Measurements from ENCODE around the gene ZFAND2B. TPM values are rescaled to one million over a fixed set of nuclear protein-coding genes. Genes with fewer than 3 reads are reported as not detected.

ZFAND2B gene
- total RNA-seq, 1 experiment from 2014 or later = 47.5 TPM

GRCh38 chr2:219223831-219224610 is 17.4 kb downstream of the ZFAND2B start:
- Histone ChIP-seq H3K4me2 (ENCODE audit: low read length) (no peak overlapping the region), H3K79me2 (ENCODE audit: low read length) (peaks cover 20% of the 10 kb centered on the region), H2AFZ (ENCODE audit: low read length) (no peak overlapping the region), H3K9ac (ENCODE audit: low read length) (no peak overlapping the region), H3K4me3 (ENCODE audit: low read length) (no peak overlapping the region), H3F3A (ENCODE audit: low read length, unreplicated experiment) (no peaks in the 10 kb centered on the region), H3K36me3 (ENCODE audit: low read depth, low read length) (peaks cover 15% of the 10 kb centered on the region), H4K20me1 (ENCODE audit: low read length) (no peaks in the 10 kb centered on the region), H3K4me1 (ENCODE audit: insufficient read depth, low read length) (peaks cover 16% of the 10 kb centered on the region), H3K9me2 (replicated peaks; ENCODE audit: low read length) (no peaks in the 10 kb centered on the region), H3K27ac (ENCODE audit: low read length) (no peak overlapping the region), H3K9me3 (ENCODE audit: low read length) (no peaks in the 10 kb centered on the region), H3K27me3 (ENCODE audit: low read length) (no peaks in the 10 kb centered on the region)
- ATAC-seq (no peak), DNase-seq (no peak)
- ChIA-PET POLR2A (ENCODE audit: unreplicated experiment) (no interaction called here), CTCF (no interaction called here)
- TF ChIP-seq CTCF (conservative IDR thresholded peaks at IDR 0.05; ENCODE audit: low read depth, low read length) = no peak
- TF ChIP-seq EZH2phosphoT487 (IDR thresholded peaks at IDR 0.05; ENCODE audit: borderline replicate concordance, low read length) = no peak
- no peak for TF ChIP-seq EZH2 (IDR thresholded peaks at IDR 0.05; ENCODE audit: low read length, unreplicated experiment)
- BruUV-seq (replicated peaks) = no TSS peak
- intact Hi-C loops (cut with micrococcal nuclease) = no loop called here

GRCh38 chr2:219225350-219225749 is 18.8 kb downstream of the ZFAND2B start:
- Histone ChIP-seq H3K27ac (ENCODE audit: low read length) (no peak overlapping the region), H4K20me1 (ENCODE audit: low read length) (no peaks in the 10 kb centered on the region), H3K36me3 (ENCODE audit: low read depth, low read length) (peaks cover 14% of the 10 kb centered on the region), H3K79me2 (ENCODE audit: low read length) (peaks cover 26% of the 10 kb centered on the region), H3F3A (ENCODE audit: low read length, unreplicated experiment) (no peaks in the 10 kb centered on the region), H3K27me3 (ENCODE audit: low read length) (no peaks in the 10 kb centered on the region), H3K4me3 (ENCODE audit: low read length) (no peak overlapping the region), H3K9ac (ENCODE audit: low read length) (no peak overlapping the region), H3K9me3 (ENCODE audit: low read length) (no peaks in the 10 kb centered on the region), H3K4me2 (ENCODE audit: low read length) (no peak overlapping the region), H2AFZ (ENCODE audit: low read length) (no peak overlapping the region), H3K4me1 (ENCODE audit: insufficient read depth, low read length) (peaks cover 12% of the 10 kb centered on the region), H3K9me2 (replicated peaks; ENCODE audit: low read length) (no peaks in the 10 kb centered on the region)
- CTCF ChIA-PET = no interaction called here
- POLR2A ChIA-PET (ENCODE audit: unreplicated experiment) = no interaction called here
- ATAC-seq = no peak
- no peak for TF ChIP-seq EZH2phosphoT487 (IDR thresholded peaks at IDR 0.05; ENCODE audit: borderline replicate concordance, low read length)
- no peak for TF ChIP-seq EZH2 (IDR thresholded peaks at IDR 0.05; ENCODE audit: low read length, unreplicated experiment)
- BruUV-seq (replicated peaks) = no TSS peak
- DNase-seq = no peak
- intact Hi-C loops (cut with micrococcal nuclease) = no loop called here

- no peak for TF ChIP-seq EZH2phosphoT487 (IDR thresholded peaks at IDR 0.05; ENCODE audit: borderline replicate concordance, low read length)
- no peak for TF ChIP-seq EZH2 (IDR thresholded peaks at IDR 0.05; ENCODE audit: low read length, unreplicated experiment)
- TF ChIP-seq CTCF (conservative IDR thresholded peaks at IDR 0.05; ENCODE audit: low read depth, low read length) = no peak
- CTCF ChIA-PET = no interaction called here
- Histone ChIP-seq H3K27me3 (ENCODE audit: low read length) (no peaks in the 10 kb centered on the region), H4K20me1 (ENCODE audit: low read length) (no peaks in the 10 kb centered on the region), H3K4me3 (ENCODE audit: low read length) (peak overlapping the region; percentile 74), H3K9ac (ENCODE audit: low read length) (peak overlapping the region; percentile 86), H3K27ac (ENCODE audit: low read length) (no peak overlapping the region), H2AFZ (ENCODE audit: low read length) (peak overlapping the region; percentile 89; the same call in 1 of the 2 replicates), H3K36me3 (ENCODE audit: low read depth, low read length) (peaks cover 18% of the 10 kb centered on the region), H3K9me2 (replicated peaks; ENCODE audit: low read length) (no peaks in the 10 kb centered on the region), H3K9me3 (ENCODE audit: low read length) (no peaks in the 10 kb centered on the region), H3K4me2 (ENCODE audit: low read length) (peak overlapping the region; percentile 100), H3F3A (ENCODE audit: low read length, unreplicated experiment) (peaks cover 4% of the 10 kb centered on the region), H3K79me2 (ENCODE audit: low read length) (peaks cover 51% of the 10 kb centered on the region), H3K4me1 (ENCODE audit: insufficient read depth, low read length) (peaks cover 17% of the 10 kb centered on the region)
- TSS peak; percentile 30 for BruUV-seq (replicated peaks)
- no peak for ATAC-seq
- POLR2A ChIA-PET (ENCODE audit: unreplicated experiment) = interaction anchor here (1.2 kb wide), 1 partner anchor 67 kb away, joined by 3 read pairs; no protein-coding TSS in a partner anchor
- intact Hi-C loops (cut with micrococcal nuclease) = no loop called here
- no peak for DNase-seq
Observed at GRCh38 chr2:219228041-219228910, 21.7 kb downstream of the ZFAND2B start.
